Esophagus (tissue), 2 donors: ENCODE data around the gene APOO. TPM values are rescaled to one million over a fixed set of nuclear protein-coding genes. Genes with fewer than 3 reads are reported as not detected.

ENCODE experiments used
- H3K27ac ChIP-seq, 2 donors: one replicate each; pipeline ENCODE4 v1.5.1; 2013; ENCODE audit warnings: low read depth in 2 of 2, mild to moderate bottlenecking in 2 of 2, inconsistent platforms in 1 of 2, low read length in 1 of 2, moderate library complexity in 1 of 2
- H3K27me3 ChIP-seq, 2 donors: one replicate each; pipeline ENCODE4 v1.6.1; 2013; ENCODE audit warnings: low read length in 2 of 2, control low read depth in 1 of 2, mild to moderate bottlenecking in 1 of 2; ENCODE audit not compliant: insufficient read depth in 2 of 2, control insufficient read depth in 1 of 2
- H3K36me3 ChIP-seq, 2 donors: one replicate each; pipeline ENCODE4 v1.6.1; 2013; ENCODE audit warnings: low read length in 1 of 2; ENCODE audit not compliant: control insufficient read depth in 2 of 2, insufficient read depth in 2 of 2
- H3K4me1 ChIP-seq, 2 donors: one replicate each; pipeline ENCODE4 v1.6.1; 2013; ENCODE audit warnings: low read length in 1 of 2; ENCODE audit not compliant: control insufficient read depth in 2 of 2, insufficient read depth in 2 of 2
- H3K4me3 ChIP-seq, 2 donors: one replicate each; pipeline ENCODE4 v1.5.1; 2013; ENCODE audit warnings: low read length in 2 of 2, mild to moderate bottlenecking in 2 of 2, low read depth in 1 of 2, moderate library complexity in 1 of 2
- H3K9me3 ChIP-seq, 2 donors: one replicate each; pipeline ENCODE4 v1.6.1; 2013; ENCODE audit warnings: mild to moderate bottlenecking in 2 of 2, low read depth in 1 of 2, low read length in 1 of 2, moderate library complexity in 1 of 2; ENCODE audit not compliant: control insufficient read depth in 2 of 2, insufficient read depth in 1 of 2
- WGBS, 2 donors: extraction: QIAGEN DNeasy Blood & Tissue Kit; methylation state at CpG; one replicate each; pipeline ENCODE4 v1.1.7; 2013; 5-methylcytosine and 5-hydroxymethylcytosine counted together
- polyA plus RNA-seq, 2 donors: library from polyadenylated mRNA; stranded (reverse); fragments of 200-250 nt; gene quantifications; one replicate each; pipeline ENCODE4 v1.2.3, GENCODE V29; 2013
- donor health status: healthy with polysubstance abuse.
- donor health status: Bipolar disorder and iron deficiency.

The APOO gene
- polyA plus RNA-seq, 2 donors = 12.7 to 15.8 TPM

GRCh38 chrX:23797371-23798128 is 110.2 kb downstream of the APOO start:
- WGBS, 2 donors = 46 to 61% methylated on average over 12 of the region's 12 CpGs
- H3K27ac ChIP-seq = peak overlapping the region; percentile 89 to 95
- no peak overlapping the region for H3K4me3 ChIP-seq
- no peaks in the 10 kb centered on the region for H3K9me3 ChIP-seq
- H3K36me3 ChIP-seq = no peaks in the 10 kb centered on the region
- no peaks in the 10 kb centered on the region for H3K4me1 ChIP-seq
- H3K27me3 ChIP-seq = no peaks in the 10 kb centered on the region

- H3K4me1 ChIP-seq = no peaks in the 10 kb centered on the region
- no peaks in the 10 kb centered on the region for H3K36me3 ChIP-seq
- H3K9me3 ChIP-seq = no peaks in the 10 kb centered on the region
- H3K4me3 ChIP-seq = no peak overlapping the region
- WGBS, 2 donors = 55 to 69% methylated on average over 8 of the region's 8 CpGs
- peak overlapping the region in 1 of 2 donors; percentile 37 for H3K27ac ChIP-seq
- H3K27me3 ChIP-seq = no peaks in the 10 kb centered on the region
Measured at GRCh38 chrX:23795221-23795620, 112.5 kb downstream of the APOO start.

GRCh38 chrX:23792861-23793553 is 114.7 kb downstream of the APOO start:
- Histone ChIP-seq H3K27ac (no peak overlapping the region), H3K27me3 (no peaks in the 10 kb centered on the region), H3K4me1 (no peaks in the 10 kb centered on the region), H3K9me3 (no peaks in the 10 kb centered on the region), H3K36me3 (no peaks in the 10 kb centered on the region), H3K4me3 (no peak overlapping the region)
- WGBS, 2 donors = 66% methylated on average over 6 of the region's 6 CpGs

- H3K27ac ChIP-seq = no peak overlapping the region
Measured at GRCh38 chrX:23790155-23790497, 117.6 kb downstream of the APOO start.

GRCh38 chrX:23789386-23790154 is 118.2 kb downstream of the APOO start:
- H3K4me1 ChIP-seq = no peaks in the 10 kb centered on the region
- 81 to 90% methylated on average over 8 of the region's 8 CpGs for WGBS, 2 donors
- H3K4me3 ChIP-seq = no peak overlapping the region
- H3K27me3 ChIP-seq = no peaks in the 10 kb centered on the region
- no peaks in the 10 kb centered on the region for H3K9me3 ChIP-seq
- no peaks in the 10 kb centered on the region for H3K36me3 ChIP-seq
- H3K27ac ChIP-seq = no peak overlapping the region

More at GRCh38 chrX:23790155-23790497, 117.6 kb downstream of the APOO start:
- 80 to 90% methylated on average over 11 of the region's 11 CpGs for WGBS, 2 donors
- Histone ChIP-seq H3K27me3 (no peaks in the 10 kb centered on the region), H3K9me3 (no peaks in the 10 kb centered on the region), H3K4me1 (no peaks in the 10 kb centered on the region), H3K36me3 (no peaks in the 10 kb centered on the region), H3K4me3 (no peak overlapping the region)

GRCh38 chrX:23788946-23789345 is 118.8 kb downstream of the APOO start:
- Histone ChIP-seq H3K27ac (no peak overlapping the region), H3K9me3 (no peaks in the 10 kb centered on the region), H3K36me3 (no peaks in the 10 kb centered on the region), H3K4me1 (no peaks in the 10 kb centered on the region), H3K27me3 (no peaks in the 10 kb centered on the region), H3K4me3 (no peak overlapping the region)
- 72 to 87% methylated on average over 4 of the region's 4 CpGs for WGBS, 2 donors

GRCh38 chrX:23788521-23788920 is 119.2 kb downstream of the APOO start:
- no peaks in the 10 kb centered on the region for H3K9me3 ChIP-seq
- no peak overlapping the region for H3K27ac ChIP-seq
- no peaks in the 10 kb centered on the region for H3K27me3 ChIP-seq
- H3K4me3 ChIP-seq = no peak overlapping the region
- no peaks in the 10 kb centered on the region for H3K36me3 ChIP-seq
- H3K4me1 ChIP-seq = no peaks in the 10 kb centered on the region

- WGBS, 2 donors = 85 to 87% methylated on average over 2 of the region's 2 CpGs
- H3K27ac ChIP-seq = no peak overlapping the region
- H3K27me3 ChIP-seq = no peaks in the 10 kb centered on the region
- H3K9me3 ChIP-seq = no peaks in the 10 kb centered on the region
- no peaks in the 10 kb centered on the region for H3K4me1 ChIP-seq
- H3K36me3 ChIP-seq = no peaks in the 10 kb centered on the region
- H3K4me3 ChIP-seq = no peak overlapping the region
Measured at GRCh38 chrX:23787745-23788118, 120.0 kb downstream of the APOO start.

GRCh38 chrX:23786268-23786815 is 121.4 kb downstream of the APOO start:
- H3K9me3 ChIP-seq = no peaks in the 10 kb centered on the region
- 75 to 77% methylated on average over 11 of the region's 11 CpGs for WGBS, 2 donors
- no peak overlapping the region for H3K27ac ChIP-seq
- H3K36me3 ChIP-seq = no peaks in the 10 kb centered on the region
- H3K4me1 ChIP-seq = no peaks in the 10 kb centered on the region
- no peak overlapping the region for H3K4me3 ChIP-seq
- no peaks in the 10 kb centered on the region for H3K27me3 ChIP-seq
